ENCODE data around the gene DHX32. TPM values are rescaled to one million over a fixed set of nuclear protein-coding genes. Genes with fewer than 3 reads are reported as not detected.

DHX32 gene
- total RNA-seq, 1 donor from 2014 or later = 15.5 TPM

GRCh38 chr10:125820701-125821100 lies 60.4 kb downstream of the DHX32 start:
- DNase-seq (no peak), ATAC-seq (ENCODE audit: low read depth) (no peak)
- peaks cover 25% of the 10 kb centered on the region for H3K4me1 Mint-ChIP-seq
- no peak for TF ChIP-seq CTCF (IDR thresholded peaks at IDR 0.05)
- no peak overlapping the region for H3K27ac Mint-ChIP-seq
- POLR2A ChIA-PET = no interaction called here
- CTCF ChIA-PET = no interaction called here
- no peaks in the 10 kb centered on the region for H3K9me3 Mint-ChIP-seq
- no peak overlapping the region for H3K4me3 Mint-ChIP-seq
- peaks cover 6% of the 10 kb centered on the region for H3K36me3 Mint-ChIP-seq (ENCODE audit: low read depth)
- H3K27me3 Mint-ChIP-seq = no peaks in the 10 kb centered on the region
- intact Hi-C loops (cut with micrococcal nuclease) = loop anchor here (5.0 kb wide), 2 partner anchors 222 to 903 kb away; no protein-coding TSS in a partner anchor

GRCh38 chr10:125817337-125817946 lies 63.6 kb downstream of the DHX32 start:
- ATAC-seq (ENCODE audit: low read depth) = no peak
- Mint-ChIP-seq H3K4me3 (no peak overlapping the region), H3K9me3 (no peaks in the 10 kb centered on the region), H3K36me3 (ENCODE audit: low read depth) (peaks cover 33% of the 10 kb centered on the region), H3K4me1 (peaks cover 19% of the 10 kb centered on the region), H3K27me3 (no peaks in the 10 kb centered on the region), H3K27ac (no peak overlapping the region)
- ChIA-PET POLR2A (no interaction called here), CTCF (no interaction called here)
- intact Hi-C loops (cut with micrococcal nuclease) = no loop called here
- TF ChIP-seq CTCF (IDR thresholded peaks at IDR 0.05) = no peak
- DNase-seq = no peak

DNA sequence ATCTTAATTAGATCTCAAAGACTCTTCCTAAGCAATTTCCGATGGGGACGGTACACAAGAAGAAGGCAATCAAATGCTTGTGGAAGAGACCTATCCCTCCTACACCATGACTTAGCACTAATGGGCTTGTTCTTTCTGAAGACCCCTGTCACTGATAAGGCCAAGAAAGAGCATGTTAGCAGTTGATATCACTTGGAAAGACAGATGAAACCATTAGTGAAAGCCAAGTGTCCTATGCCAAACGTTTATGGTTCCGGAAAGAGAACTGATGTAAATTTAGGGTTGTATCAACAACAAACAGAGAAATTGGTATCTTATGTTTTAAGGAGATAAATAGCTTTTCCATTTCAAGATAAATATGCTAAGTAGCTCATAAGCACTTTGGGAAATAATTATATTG lies 64.5 kb downstream of the DHX32 start:
- POLR2A ChIA-PET = no interaction called here

GRCh38 chr10:125815764-125816163 lies 65.3 kb downstream of the DHX32 start:
- no peak for ATAC-seq (ENCODE audit: low read depth)
- intact Hi-C loops (cut with micrococcal nuclease) = no loop called here
- H3K4me3 Mint-ChIP-seq = no peak overlapping the region
- CTCF ChIA-PET = no interaction called here
- H3K27ac Mint-ChIP-seq = no peak overlapping the region
- TF ChIP-seq CTCF (IDR thresholded peaks at IDR 0.05) = no peak
- H3K9me3 Mint-ChIP-seq = no peaks in the 10 kb centered on the region
- peaks cover 5% of the 10 kb centered on the region for H3K4me1 Mint-ChIP-seq
- H3K36me3 Mint-ChIP-seq (ENCODE audit: low read depth) = peaks cover 39% of the 10 kb centered on the region
- POLR2A ChIA-PET = no interaction called here
- no peaks in the 10 kb centered on the region for H3K27me3 Mint-ChIP-seq
- no peak for DNase-seq

More for the DNA sequence above, 64.5 kb downstream of the DHX32 start:
- DNase-seq = no peak
- CTCF ChIA-PET = no interaction called here
- H3K36me3 Mint-ChIP-seq (ENCODE audit: low read depth) = peaks cover 35% of the 10 kb centered on the region
- H3K27me3 Mint-ChIP-seq = no peaks in the 10 kb centered on the region
- no peak for ATAC-seq (ENCODE audit: low read depth)
- H3K4me1 Mint-ChIP-seq = peaks cover 10% of the 10 kb centered on the region
- no peak for TF ChIP-seq CTCF (IDR thresholded peaks at IDR 0.05)
- no peak overlapping the region for H3K27ac Mint-ChIP-seq
- H3K4me3 Mint-ChIP-seq = no peak overlapping the region
- intact Hi-C loops (cut with micrococcal nuclease) = no loop called here
- H3K9me3 Mint-ChIP-seq = no peaks in the 10 kb centered on the region

- H3K36me3 Mint-ChIP-seq (ENCODE audit: low read depth) = peaks cover 61% of the 10 kb centered on the region
Observed at GRCh38 chr10:125812128-125812750, 68.9 kb downstream of the DHX32 start.

More at GRCh38 chr10:125812128-125812750, 68.9 kb downstream of the DHX32 start:
- DNase-seq = no peak
- H3K27me3 Mint-ChIP-seq = no peaks in the 10 kb centered on the region
- ATAC-seq (ENCODE audit: low read depth) = no peak
- H3K4me1 Mint-ChIP-seq = no peaks in the 10 kb centered on the region
- H3K9me3 Mint-ChIP-seq = no peaks in the 10 kb centered on the region
- no peak for TF ChIP-seq CTCF (IDR thresholded peaks at IDR 0.05)
- intact Hi-C loops (cut with micrococcal nuclease) = no loop called here
- ChIA-PET POLR2A (no interaction called here), CTCF (no interaction called here)
- no peak overlapping the region for H3K27ac Mint-ChIP-seq
- no peak overlapping the region for H3K4me3 Mint-ChIP-seq

Data from activated B cell treated with CpG ODN at 0.5 μM for 24 hours (primary cell).